GM18498 (cell line): Measurements from ENCODE around the gene ALG1.
A peak's percentile ranks its signal among the peaks of the same experiment; 100 is the strongest.
"Not testable (repeated sequence)": the region's sequence is repeated elsewhere in the genome, so short reads cannot be mapped to it uniquely, and the experiment has no call there.

Experiments
- ATAC-seq: cut with Tn5 transposase; IDR thresholded peaks from one replicate; pipeline ENCODE4 v1.9.1; 2021; ENCODE audit warnings: mild to moderate bottlenecking, moderate library complexity; ENCODE audit not compliant: unreplicated experiment

The ALG1 gene

GRCh38 chr16:5097061-5097469 is 25.4 kb downstream of the ALG1 start:
- not testable (repeated sequence) for ATAC-seq

GRCh38 chr16:5097470-5098220 is 26.0 kb downstream of the ALG1 start, which contains the start of gene EEF2KMT:
EEF2KMT (minus strand) TSS chr16:5097795; CDS start chr16:5097739, 56 bp downstream.
- peak; percentile 99 for ATAC-seq

GRCh38 chr16:5098221-5099159 is 26.8 kb downstream of the ALG1 start:
- ATAC-seq, result not testable (repeated sequence)

- ATAC-seq, result not testable (repeated sequence)
These were observed 27.5 kb downstream of the ALG1 start for GRCh38 chr16:5099174-5099573.

GRCh38 chr16:5103296-5104032 is 31.8 kb downstream of the ALG1 start:
- not testable (repeated sequence) for ATAC-seq

- ATAC-seq, result not testable (repeated sequence)
These were observed 33.4 kb downstream of the ALG1 start for GRCh38 chr16:5105039-5105438.

GRCh38 chr16:5108505-5109158 is 37.0 kb downstream of the ALG1 start:
- ATAC-seq, result no peak

- not testable (repeated sequence) for ATAC-seq
These were observed 39.3 kb downstream of the ALG1 start for GRCh38 chr16:5110933-5111332.

- ATAC-seq, result not testable (repeated sequence)
These were observed 45.2 kb downstream of the ALG1 start for GRCh38 chr16:5116780-5117295.

GRCh38 chr16:5117300-5118087 is 45.9 kb downstream of the ALG1 start:
- not testable (repeated sequence) for ATAC-seq

GRCh38 chr16:5131467-5132004 is 59.9 kb downstream of the ALG1 start:
- not testable (repeated sequence) for ATAC-seq

GRCh38 chr16:5132915-5133600 is 61.4 kb downstream of the ALG1 start:
- not testable (repeated sequence) for ATAC-seq

- ATAC-seq, result not testable (repeated sequence)
These were observed 63.3 kb downstream of the ALG1 start for GRCh38 chr16:5134739-5135452.
